ENCODE data around the gene DVL3.
A peak's percentile ranks its signal among the peaks of the same experiment; 100 is the strongest.
"Not testable (repeated sequence)": the region's sequence is repeated elsewhere in the genome, so short reads cannot be mapped to it uniquely, and the experiment has no call there.

DVL3 gene

DNA sequence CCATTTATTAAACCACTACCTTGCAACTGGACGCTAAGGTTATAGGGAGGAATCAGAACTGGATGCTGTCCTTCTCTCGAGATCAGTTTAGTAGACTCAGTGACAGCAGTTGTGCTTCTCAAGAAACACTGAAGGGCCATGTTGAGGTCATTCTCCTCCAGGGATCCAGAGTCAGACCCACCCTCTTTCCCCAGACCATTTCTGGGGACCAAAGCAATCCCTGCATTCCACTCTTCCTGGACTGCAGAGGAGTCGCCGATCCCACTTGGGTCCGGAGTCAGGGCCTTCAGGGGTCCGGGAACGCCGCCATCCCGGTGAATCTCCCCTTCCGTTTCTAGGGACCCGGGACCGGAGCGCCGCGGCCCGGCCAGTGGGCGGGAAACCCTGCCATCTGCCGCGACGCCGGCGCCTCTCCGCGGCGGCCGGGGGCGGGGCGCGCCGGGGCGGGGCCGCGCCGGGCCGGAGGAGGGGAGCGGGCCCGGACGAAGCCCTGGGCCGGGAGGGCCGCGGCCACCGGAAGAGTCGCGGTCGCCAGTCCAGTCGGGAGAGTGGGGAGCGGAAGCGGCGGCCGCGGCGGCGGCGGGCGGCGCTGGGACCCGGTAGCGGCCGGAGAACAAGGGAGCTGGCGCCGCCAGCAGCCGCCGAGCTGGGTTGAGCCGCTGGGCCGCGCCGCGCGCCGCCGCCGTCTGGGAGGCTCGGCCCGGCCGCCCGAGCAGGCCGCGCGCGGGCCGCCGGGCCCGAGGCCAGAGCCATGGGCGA is at the start of gene DVL3:
Gene DVL3 (plus strand): TSS at position 493 of the 759 bp plus-strand sequence. CDS start 259 bp downstream, at position 752.
- DNase-seq (ENCODE audit: low spot score), result peak; percentile 60
- TF ChIP-seq, protein P1, sequence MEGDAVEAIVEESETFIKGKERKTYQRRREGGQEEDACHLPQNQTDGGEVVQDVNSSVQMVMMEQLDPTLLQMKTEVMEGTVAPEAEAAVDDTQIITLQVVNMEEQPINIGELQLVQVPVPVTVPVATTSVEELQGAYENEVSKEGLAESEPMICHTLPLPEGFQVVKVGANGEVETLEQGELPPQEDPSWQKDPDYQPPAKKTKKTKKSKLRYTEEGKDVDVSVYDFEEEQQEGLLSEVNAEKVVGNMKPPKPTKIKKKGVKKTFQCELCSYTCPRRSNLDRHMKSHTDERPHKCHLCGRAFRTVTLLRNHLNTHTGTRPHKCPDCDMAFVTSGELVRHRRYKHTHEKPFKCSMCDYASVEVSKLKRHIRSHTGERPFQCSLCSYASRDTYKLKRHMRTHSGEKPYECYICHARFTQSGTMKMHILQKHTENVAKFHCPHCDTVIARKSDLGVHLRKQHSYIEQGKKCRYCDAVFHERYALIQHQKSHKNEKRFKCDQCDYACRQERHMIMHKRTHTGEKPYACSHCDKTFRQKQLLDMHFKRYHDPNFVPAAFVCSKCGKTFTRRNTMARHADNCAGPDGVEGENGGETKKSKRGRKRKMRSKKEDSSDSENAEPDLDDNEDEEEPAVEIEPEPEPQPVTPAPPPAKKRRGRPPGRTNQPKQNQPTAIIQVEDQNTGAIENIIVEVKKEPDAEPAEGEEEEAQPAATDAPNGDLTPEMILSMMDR (conservative IDR thresholded peaks at IDR 0.05; ENCODE audit: low read depth), result no peak
- ChIA-PET POLR2A (ENCODE audit: low non-redundant PET) (no interaction called here), CTCF (interaction anchor here (0.6 kb wide), 1 partner anchor 153 kb away, joined by 3 read pairs; no protein-coding TSS in a partner anchor)
- peak within 1 kb of the TSS; percentile 95 for H3K27ac ChIP-seq

DNA sequence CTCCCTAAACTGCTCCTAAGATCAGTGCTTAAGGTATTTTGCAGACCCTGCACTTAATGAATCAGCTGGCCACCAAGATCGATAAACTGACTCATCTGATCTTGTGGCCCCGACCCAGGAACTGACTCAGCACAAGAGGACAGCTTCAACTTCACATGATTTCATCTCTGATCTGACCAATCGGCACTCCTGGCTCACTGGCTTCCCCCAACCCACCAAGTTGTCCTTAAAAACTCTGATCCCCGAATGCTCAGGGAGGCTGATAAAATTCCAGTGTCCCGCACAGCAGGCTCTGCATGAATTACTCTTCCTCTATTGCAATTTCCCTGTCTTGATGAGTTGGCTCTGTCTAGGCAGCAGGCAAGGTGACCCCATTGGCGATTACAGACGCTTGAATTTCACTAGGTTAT is 44.9 kb upstream of the DVL3 start:
- ChIA-PET POLR2A (ENCODE audit: low non-redundant PET) (no interaction called here), CTCF (no interaction called here)
- TF ChIP-seq, protein P1 (conservative IDR thresholded peaks at IDR 0.05; ENCODE audit: low read depth), result no peak
- H3K27ac ChIP-seq, result no peak overlapping the region
- DNase-seq (ENCODE audit: low spot score), result no peak

GRCh38 chr3:184116017-184116416 is 39.2 kb upstream of the DVL3 start:
- CTCF ChIA-PET, result no interaction called here
- H3K27ac ChIP-seq, result no peak overlapping the region
- no peak for DNase-seq (ENCODE audit: low spot score)
- POLR2A ChIA-PET (ENCODE audit: low non-redundant PET), result no interaction called here
- TF ChIP-seq, protein P1 (conservative IDR thresholded peaks at IDR 0.05; ENCODE audit: low read depth), result no peak

DNA sequence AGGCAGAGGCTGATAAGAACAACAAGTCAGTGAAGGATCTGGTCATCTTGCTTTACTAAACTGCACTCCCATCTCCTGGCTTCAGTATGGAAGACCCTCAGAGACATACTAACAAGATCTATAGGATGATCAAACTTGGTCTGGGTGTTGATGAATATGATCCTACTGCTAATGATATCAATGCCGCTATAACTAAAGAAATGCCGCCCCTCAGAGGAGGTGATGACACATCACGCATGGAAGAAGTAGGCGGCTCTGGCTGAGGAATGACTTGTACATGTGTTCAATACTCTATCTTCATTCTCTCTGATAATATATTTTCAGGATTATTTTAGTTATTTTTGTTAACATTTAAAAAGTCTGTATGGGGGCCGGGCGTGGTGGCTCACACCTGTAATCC is 37.5 kb upstream of the DVL3 start:
- ChIA-PET CTCF (no interaction called here), POLR2A (ENCODE audit: low non-redundant PET) (no interaction called here)
- DNase-seq (ENCODE audit: low spot score), result no peak
- TF ChIP-seq, protein P1 (conservative IDR thresholded peaks at IDR 0.05; ENCODE audit: low read depth), result no peak
- no peak overlapping the region for H3K27ac ChIP-seq

DNA sequence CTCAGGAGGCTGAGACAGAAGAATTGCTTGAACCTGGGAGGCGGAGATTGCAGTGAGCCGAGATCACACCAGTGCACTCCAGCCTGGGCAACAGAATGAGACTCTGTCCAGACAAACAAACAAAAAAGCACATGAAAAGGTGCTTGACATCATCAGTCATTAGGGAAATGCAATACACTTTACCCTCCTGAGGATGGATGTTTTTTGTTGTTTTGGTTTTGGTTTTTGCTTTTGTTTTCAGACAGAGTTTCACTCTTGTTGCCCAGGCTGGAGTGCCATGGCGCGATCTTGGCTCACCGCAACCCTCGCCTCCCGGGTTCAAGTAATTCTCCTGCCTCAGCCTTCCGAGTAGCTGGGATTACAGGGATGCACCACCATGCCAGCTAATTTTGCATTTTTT is 34.1 kb upstream of the DVL3 start:
- POLR2A ChIA-PET (ENCODE audit: low non-redundant PET), result interaction anchor here (0.6 kb wide), 2 partner anchors 17 to 181 kb away, joined by 5 to 8 read pairs; no protein-coding TSS in a partner anchor
- H3K27ac ChIP-seq; DNase-seq (ENCODE audit: low spot score); CTCF ChIA-PET: not testable (repeated sequence)

DNA sequence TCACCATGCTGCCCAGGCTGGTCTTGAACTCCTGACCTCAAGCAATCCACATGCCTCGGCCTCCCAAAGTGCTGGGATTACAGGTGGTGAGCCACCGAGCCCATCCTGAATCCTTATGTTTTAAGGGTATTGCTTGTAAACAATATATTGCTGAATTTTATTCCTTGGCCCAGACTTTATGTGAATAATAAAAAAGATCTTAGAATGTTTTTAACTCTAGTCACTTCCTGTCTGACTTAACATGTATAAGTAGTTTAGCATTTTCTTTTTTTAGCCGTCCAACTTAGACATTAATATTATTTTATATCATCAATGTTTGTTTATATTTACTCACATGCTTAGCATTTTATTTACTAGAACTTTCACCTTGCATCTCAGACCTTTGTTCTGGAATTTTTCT is 29.2 kb upstream of the DVL3 start:
- ChIA-PET CTCF (no interaction called here), POLR2A (ENCODE audit: low non-redundant PET) (no interaction called here)
- TF ChIP-seq, protein P1 (conservative IDR thresholded peaks at IDR 0.05; ENCODE audit: low read depth), result no peak
- no peak for DNase-seq (ENCODE audit: low spot score)
- no peak overlapping the region for H3K27ac ChIP-seq

DNA sequence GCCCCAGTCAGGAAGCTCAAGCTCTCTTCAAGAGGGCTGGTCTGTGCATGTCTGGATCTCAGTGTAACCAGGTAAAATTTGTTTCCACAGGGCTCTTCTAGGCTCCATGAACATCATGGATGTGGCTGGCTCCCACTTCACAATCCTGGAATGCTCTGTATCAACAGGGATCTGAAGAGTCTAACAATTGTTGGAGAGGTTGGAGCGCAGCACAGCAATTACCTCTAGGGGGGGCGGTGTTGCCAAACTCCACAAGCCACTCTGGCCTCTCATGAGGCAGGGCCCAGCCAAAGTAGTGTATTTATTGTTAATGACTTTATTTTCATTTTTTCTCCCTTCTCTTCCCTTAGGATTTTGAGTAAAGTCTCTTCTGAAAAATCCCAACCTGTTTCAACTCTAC is 26.2 kb upstream of the DVL3 start:
- TF ChIP-seq, protein P1 (conservative IDR thresholded peaks at IDR 0.05; ENCODE audit: low read depth), result no peak; the same call in 1 of the 2 replicates
- ChIA-PET CTCF (interaction anchor here (0.7 kb wide), 1 partner anchor 83 kb away, joined by 3 read pairs; no protein-coding TSS in a partner anchor), POLR2A (ENCODE audit: low non-redundant PET) (no interaction called here)
- DNase-seq (ENCODE audit: low spot score), result no peak
- H3K27ac ChIP-seq, result no peak overlapping the region
